HL-60 (cell line): ENCODE results near the gene MFSD6.

ENCODE experiments used
- DNase-seq, 2 experiments: peaks; one replicate each; pipeline ENCODE4 v3.0.0-alpha.2; 2010 to 2020; ENCODE audit warnings: low read depth in 1 of 2, low spot score in 1 of 2
- H3K27ac ChIP-seq: fragments of 250-450 bp; sonication (Bioruptor Pico); replicated peaks from 2 replicates; pipeline ENCODE4 v1.5.1; 2020; ENCODE audit warnings: mild to moderate bottlenecking, moderate library complexity
- H3K27me3 ChIP-seq: fragments of 250-450 bp; sonication (Bioruptor Pico); 2 replicates; pipeline ENCODE4 v1.5.1; 2021; ENCODE audit warnings: mild to moderate bottlenecking, moderate library complexity; ENCODE audit not compliant: insufficient read depth, poor library complexity, severe bottlenecking
- H3K4me3 ChIP-seq: replicated peaks from 2 replicates; pipeline ENCODE4 v1.5.1; 2011; ENCODE audit warnings: mild to moderate bottlenecking, control low read depth, low read length; ENCODE audit not compliant: insufficient read depth
- GABPA ChIP-seq: IDR thresholded peaks from 2 replicates; pipeline ENCODE4 v1.6.1; 2012; ENCODE audit warnings: low read depth
- POLR2AphosphoS5 ChIP-seq: IDR thresholded peaks from 2 replicates; pipeline ENCODE4 v1.6.1; 2012; ENCODE audit warnings: low read depth
- SPI1 ChIP-seq: IDR thresholded peaks from 2 replicates; pipeline ENCODE4 v1.6.1; 2012; ENCODE audit warnings: low read depth, mild to moderate bottlenecking, borderline replicate concordance
- TF ChIP-seq, protein P1 (sequence below): IDR thresholded peaks from 2 replicates; pipeline ENCODE4 v1.6.1; 2012; ENCODE audit warnings: low read depth; ENCODE audit not compliant: insufficient replicate concordance
- TF ChIP-seq, protein P2 (sequence below): IDR thresholded peaks from one replicate; pipeline ENCODE4 v1.5.1; 2011; ENCODE audit warnings: low read length, control low read depth, inconsistent platforms; ENCODE audit not compliant: insufficient read depth

The MFSD6 gene

DNA sequence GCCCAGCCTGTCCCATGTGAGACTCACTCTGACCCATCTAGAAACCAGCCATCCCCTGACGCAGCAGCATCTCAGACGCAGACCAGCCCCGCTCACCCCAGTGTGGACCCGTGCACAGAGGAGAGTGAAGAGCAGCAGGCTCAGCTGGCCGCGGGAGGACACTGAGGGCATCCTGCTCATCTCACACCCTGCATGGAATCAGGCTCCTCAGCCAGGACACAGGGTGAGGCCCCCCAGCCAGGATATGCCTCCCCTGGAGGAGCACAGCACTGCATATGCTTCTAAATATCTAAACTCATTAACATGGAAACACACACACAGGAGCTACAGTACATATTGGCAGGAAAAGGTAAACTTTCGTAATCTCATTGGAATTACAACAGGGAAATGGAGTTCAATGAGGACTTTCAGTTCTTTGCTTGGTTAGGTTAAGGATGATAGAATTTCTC is 91.9 kb downstream of the MFSD6 start:
- no peak overlapping the region for H3K4me3 ChIP-seq
- DNase-seq: no peak
- H3K27ac ChIP-seq: no peak overlapping the region
- no peaks in the 10 kb centered on the region for H3K27me3 ChIP-seq
- TF ChIP-seq SPI1 (no peak), GABPA (no peak), POLR2AphosphoS5 (no peak)
- TF ChIP-seq, protein P1, sequence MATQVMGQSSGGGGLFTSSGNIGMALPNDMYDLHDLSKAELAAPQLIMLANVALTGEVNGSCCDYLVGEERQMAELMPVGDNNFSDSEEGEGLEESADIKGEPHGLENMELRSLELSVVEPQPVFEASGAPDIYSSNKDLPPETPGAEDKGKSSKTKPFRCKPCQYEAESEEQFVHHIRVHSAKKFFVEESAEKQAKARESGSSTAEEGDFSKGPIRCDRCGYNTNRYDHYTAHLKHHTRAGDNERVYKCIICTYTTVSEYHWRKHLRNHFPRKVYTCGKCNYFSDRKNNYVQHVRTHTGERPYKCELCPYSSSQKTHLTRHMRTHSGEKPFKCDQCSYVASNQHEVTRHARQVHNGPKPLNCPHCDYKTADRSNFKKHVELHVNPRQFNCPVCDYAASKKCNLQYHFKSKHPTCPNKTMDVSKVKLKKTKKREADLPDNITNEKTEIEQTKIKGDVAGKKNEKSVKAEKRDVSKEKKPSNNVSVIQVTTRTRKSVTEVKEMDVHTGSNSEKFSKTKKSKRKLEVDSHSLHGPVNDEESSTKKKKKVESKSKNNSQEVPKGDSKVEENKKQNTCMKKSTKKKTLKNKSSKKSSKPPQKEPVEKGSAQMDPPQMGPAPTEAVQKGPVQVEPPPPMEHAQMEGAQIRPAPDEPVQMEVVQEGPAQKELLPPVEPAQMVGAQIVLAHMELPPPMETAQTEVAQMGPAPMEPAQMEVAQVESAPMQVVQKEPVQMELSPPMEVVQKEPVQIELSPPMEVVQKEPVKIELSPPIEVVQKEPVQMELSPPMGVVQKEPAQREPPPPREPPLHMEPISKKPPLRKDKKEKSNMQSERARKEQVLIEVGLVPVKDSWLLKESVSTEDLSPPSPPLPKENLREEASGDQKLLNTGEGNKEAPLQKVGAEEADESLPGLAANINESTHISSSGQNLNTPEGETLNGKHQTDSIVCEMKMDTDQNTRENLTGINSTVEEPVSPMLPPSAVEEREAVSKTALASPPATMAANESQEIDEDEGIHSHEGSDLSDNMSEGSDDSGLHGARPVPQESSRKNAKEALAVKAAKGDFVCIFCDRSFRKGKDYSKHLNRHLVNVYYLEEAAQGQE: no peak
- TF ChIP-seq, protein P2, sequence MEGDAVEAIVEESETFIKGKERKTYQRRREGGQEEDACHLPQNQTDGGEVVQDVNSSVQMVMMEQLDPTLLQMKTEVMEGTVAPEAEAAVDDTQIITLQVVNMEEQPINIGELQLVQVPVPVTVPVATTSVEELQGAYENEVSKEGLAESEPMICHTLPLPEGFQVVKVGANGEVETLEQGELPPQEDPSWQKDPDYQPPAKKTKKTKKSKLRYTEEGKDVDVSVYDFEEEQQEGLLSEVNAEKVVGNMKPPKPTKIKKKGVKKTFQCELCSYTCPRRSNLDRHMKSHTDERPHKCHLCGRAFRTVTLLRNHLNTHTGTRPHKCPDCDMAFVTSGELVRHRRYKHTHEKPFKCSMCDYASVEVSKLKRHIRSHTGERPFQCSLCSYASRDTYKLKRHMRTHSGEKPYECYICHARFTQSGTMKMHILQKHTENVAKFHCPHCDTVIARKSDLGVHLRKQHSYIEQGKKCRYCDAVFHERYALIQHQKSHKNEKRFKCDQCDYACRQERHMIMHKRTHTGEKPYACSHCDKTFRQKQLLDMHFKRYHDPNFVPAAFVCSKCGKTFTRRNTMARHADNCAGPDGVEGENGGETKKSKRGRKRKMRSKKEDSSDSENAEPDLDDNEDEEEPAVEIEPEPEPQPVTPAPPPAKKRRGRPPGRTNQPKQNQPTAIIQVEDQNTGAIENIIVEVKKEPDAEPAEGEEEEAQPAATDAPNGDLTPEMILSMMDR: no peak

DNA sequence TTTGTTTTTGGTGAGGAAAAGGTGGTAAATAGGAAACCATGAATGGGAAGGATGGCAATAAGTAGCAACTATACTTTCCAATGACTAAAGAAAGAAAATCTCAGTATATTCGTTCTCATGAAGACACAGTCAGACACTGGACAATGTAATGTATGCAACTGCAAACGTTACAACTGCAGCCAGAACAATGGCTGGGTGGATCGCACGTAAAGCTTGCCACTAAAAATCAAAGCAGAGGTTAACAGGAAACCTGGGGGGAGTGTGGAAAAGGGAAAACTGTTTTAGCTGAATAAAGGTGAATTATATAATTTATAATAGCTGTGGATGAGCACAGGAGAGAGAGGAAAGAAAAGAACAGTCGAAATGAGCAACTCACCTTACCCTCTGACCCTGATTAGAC is 93.1 kb downstream of the MFSD6 start:
- no peak for DNase-seq
- Histone ChIP-seq H3K27me3 (no peaks in the 10 kb centered on the region), H3K27ac (no peak overlapping the region), H3K4me3 (no peak overlapping the region)
- TF ChIP-seq GABPA: no peak
- no peak for TF ChIP-seq SPI1

DNA sequence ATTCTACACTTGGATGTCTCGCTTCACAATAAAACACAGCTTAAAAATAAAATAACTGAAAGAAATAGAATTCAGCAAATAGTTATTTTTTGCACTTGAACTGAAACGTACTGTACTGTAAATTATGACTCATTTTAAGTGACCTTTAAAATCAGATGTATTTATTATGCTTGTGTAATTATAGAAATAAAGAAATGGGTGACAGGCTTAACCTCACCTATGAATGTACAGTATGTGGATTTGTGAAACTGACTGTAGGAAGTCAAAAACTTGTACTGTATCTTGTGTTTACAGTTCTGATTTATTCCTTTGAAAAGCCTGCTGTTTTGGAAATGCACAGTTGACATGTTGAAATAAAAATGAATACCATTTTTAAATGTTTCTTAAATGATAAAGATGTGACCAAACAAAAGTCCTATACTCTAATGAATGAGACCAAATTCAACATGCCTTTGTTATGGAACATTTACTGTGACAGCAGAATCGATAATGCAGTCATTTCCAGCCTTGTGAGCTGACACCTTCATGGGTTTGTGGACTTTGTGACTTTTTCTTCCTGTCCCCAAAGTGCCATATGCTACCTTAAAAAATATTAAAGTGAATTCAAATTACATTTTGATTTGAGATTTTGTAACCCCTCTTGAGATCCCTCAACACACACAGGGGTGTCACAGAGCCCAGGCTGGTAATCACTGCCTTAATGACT is 93.7 kb downstream of the MFSD6 start:
- no peak overlapping the region for H3K27ac ChIP-seq
- TF ChIP-seq, protein P2: no peak
- no peak for TF ChIP-seq GABPA
- TF ChIP-seq, protein P1: no peak
- no peak for TF ChIP-seq POLR2AphosphoS5
- no peak for TF ChIP-seq SPI1
- H3K27me3 ChIP-seq: no peaks in the 10 kb centered on the region
- no peak overlapping the region for H3K4me3 ChIP-seq
- no peak for DNase-seq

DNA sequence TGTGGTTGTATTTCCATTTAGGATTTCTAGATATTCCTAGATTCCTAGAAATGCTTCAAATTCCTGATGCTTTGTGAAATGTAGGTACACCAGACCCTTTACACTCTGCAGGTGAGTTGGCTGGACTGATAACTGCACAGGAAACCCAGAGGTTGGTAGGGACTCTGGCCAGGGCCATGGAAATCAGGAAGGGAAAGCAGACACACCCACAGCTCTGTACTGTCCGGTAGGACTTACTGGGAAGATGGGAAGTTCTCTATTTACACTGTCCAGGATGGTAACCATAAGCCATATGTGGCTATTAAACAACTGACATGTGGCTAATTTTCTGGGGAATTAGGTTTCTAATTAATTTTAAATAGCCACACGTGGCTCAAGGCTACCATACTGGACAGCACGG is 94.9 kb downstream of the MFSD6 start:
- TF ChIP-seq POLR2AphosphoS5 (no peak), SPI1 (no peak), GABPA (no peak)
- TF ChIP-seq, protein P1: no peak
- TF ChIP-seq, protein P2: no peak
- H3K27ac ChIP-seq: no peak overlapping the region
- H3K27me3 ChIP-seq: no peaks in the 10 kb centered on the region
- DNase-seq: no peak
- H3K4me3 ChIP-seq: no peak overlapping the region
